ENCODE data around the gene FOXK2. TPM values are rescaled to one million over a fixed set of nuclear protein-coding genes. Genes with fewer than 3 reads are reported as not detected.

FOXK2 gene
- total RNA-seq, 1 experiment from 2014 or later, result 72.0 TPM

- Histone ChIP-seq H3K23ac (ENCODE audit: insufficient read length, low read depth, low read length) (no peak overlapping the region), H3K18ac (ENCODE audit: insufficient read length, low read depth, low read length) (no peak overlapping the region), H3K23me2 (ENCODE audit: insufficient read length, low read depth, low read length, poor library complexity, severe bottlenecking) (no peaks in the 10 kb centered on the region), H4K20me1 (ENCODE audit: control insufficient read depth, insufficient read depth, insufficient read length) (no peaks in the 10 kb centered on the region), H2BK20ac (ENCODE audit: low read depth, low read length, poor library complexity, severe bottlenecking) (no peak overlapping the region), H3K56ac (ENCODE audit: insufficient read length, low read depth, low read length) (no peak overlapping the region), H3K14ac (ENCODE audit: insufficient read depth, low read length) (no peak overlapping the region), H2BK5ac (ENCODE audit: insufficient read length, low read length) (no peak overlapping the region), H3K9me3 (ENCODE audit: control insufficient read depth, low read depth, low read length) (no peaks in the 10 kb centered on the region), H4K5ac (ENCODE audit: insufficient read length, low read depth, low read length) (no peak overlapping the region), H3K4me1 (ENCODE audit: insufficient read depth, low read length) (no peaks in the 10 kb centered on the region), H3K27me3 (ENCODE audit: insufficient read depth, low read length) (no peaks in the 10 kb centered on the region), H4K91ac (ENCODE audit: insufficient read length, low read depth, low read length) (no peak overlapping the region), H3K4ac (ENCODE audit: low read depth, low read length) (no peak overlapping the region), H2BK12ac (ENCODE audit: insufficient read length, low read depth, low read length) (no peak overlapping the region), H3K27ac (ENCODE audit: insufficient read length, low read depth, low read length) (no peak overlapping the region), H2AFZ (ENCODE audit: low read length) (no peak overlapping the region), H2AK5ac (ENCODE audit: insufficient read length, low read length) (no peak overlapping the region), H3K79me2 (ENCODE audit: insufficient read depth, low read length) (no peaks in the 10 kb centered on the region), H4K8ac (replicated peaks; ENCODE audit: insufficient read length, low read depth, low read length) (no peak overlapping the region), H3K79me1 (ENCODE audit: insufficient read depth, low read depth, low read length, poor library complexity, severe bottlenecking) (no peaks in the 10 kb centered on the region), H2BK120ac (ENCODE audit: low read depth, low read length, poor library complexity, severe bottlenecking) (no peak overlapping the region), H3K4me2 (ENCODE audit: insufficient read depth, insufficient read length, low read length) (no peak overlapping the region), H2BK15ac (ENCODE audit: low read depth, low read length) (no peak overlapping the region), H3T11ph (ENCODE audit: low read length) (no peak overlapping the region), H3K9ac (ENCODE audit: extremely low read depth, insufficient read length, low read length) (no peak overlapping the region)
- no peak overlapping the region for H3K4me3 Mint-ChIP-seq
- DNase-seq, result no peak
- no peaks in the 10 kb centered on the region for H3K4me1 Mint-ChIP-seq
- TF ChIP-seq CTCF (conservative IDR thresholded peaks at IDR 0.05), result no peak
- H3K27me3 Mint-ChIP-seq (ENCODE audit: low read depth), result no peaks in the 10 kb centered on the region
- H3K27ac Mint-ChIP-seq, result peak overlapping the region in 2 of 3 experiments; percentile 16 to 80; a peak in 1 of 7 replicates
- WGBS (ENCODE audit: extremely low coverage, insufficient read length, low lambda C conversion rate), result no CpG with 5 or more reads among the region's 5 CpGs
- H3K36me3 Mint-ChIP-seq (ENCODE audit: insufficient read depth in 1 of 3, low read depth in 3 of 3), result peaks cover 23 to 72% (median 65%) of the 10 kb centered on the region in 3 experiments; a peak in 6 of 7 replicates
- no peaks in the 10 kb centered on the region for H3K9me3 Mint-ChIP-seq
Observed at GRCh38 chr17:82479602-82480001, 39.9 kb upstream of the FOXK2 start.

All from H9 (cell line).